RWPE1 (cell line): ENCODE measurements around the gene RPS27.

ENCODE experiments used
- CTCF ChIA-PET: fragments of 350-600 bp; sonication (Branson Sonifier 250); formaldehyde crosslinking; extraction: SDS; loops from one replicate; lab custom pipeline; 2021; lab: Yijun Ruan, JAX
- POLR2A ChIA-PET: fragments of 400-600 bp; formaldehyde crosslinking; extraction: SDS; loops from one replicate; lab custom pipeline; 2020; ENCODE audit warnings: antibody characterized with exemption; ENCODE audit not compliant: low non-redundant PET; lab: Yijun Ruan, JAX
- DNase-seq: peaks from one replicate; pipeline ENCODE4 v3.0.0; 2012; ENCODE audit warnings: low spot score
- H3K27ac ChIP-seq: fragments of 450-650 bp; 2 replicates; pipeline ENCODE4 v1.5.1; 2017
- TF ChIP-seq, protein P1 (sequence below): fragments of 450-650 bp; conservative IDR thresholded peaks from 2 replicates; pipeline ENCODE4 v1.5.1; 2017; ENCODE audit warnings: low read depth, mild to moderate bottlenecking

Gene RPS27

DNA sequence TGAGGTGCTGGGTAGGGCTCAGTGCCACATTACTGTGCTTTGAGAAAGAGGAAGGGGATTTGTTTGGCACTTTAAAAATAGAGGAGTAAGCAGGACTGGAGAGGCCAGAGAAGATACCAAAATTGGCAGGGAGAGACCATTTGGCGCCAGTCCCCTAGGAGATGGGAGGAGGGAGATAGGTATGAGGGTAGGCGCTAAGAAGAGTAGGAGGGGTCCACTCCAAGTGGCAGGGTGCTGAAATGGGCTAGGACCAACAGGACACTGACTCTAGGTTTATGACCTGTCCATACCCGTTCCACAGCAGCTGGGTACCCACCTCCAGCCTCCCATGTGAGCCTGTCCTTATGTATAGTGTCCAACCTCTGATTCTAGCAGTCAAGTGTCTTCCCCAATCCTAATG is 31.1 kb upstream of the RPS27 start:
- no peak for DNase-seq
- TF ChIP-seq, protein P1, sequence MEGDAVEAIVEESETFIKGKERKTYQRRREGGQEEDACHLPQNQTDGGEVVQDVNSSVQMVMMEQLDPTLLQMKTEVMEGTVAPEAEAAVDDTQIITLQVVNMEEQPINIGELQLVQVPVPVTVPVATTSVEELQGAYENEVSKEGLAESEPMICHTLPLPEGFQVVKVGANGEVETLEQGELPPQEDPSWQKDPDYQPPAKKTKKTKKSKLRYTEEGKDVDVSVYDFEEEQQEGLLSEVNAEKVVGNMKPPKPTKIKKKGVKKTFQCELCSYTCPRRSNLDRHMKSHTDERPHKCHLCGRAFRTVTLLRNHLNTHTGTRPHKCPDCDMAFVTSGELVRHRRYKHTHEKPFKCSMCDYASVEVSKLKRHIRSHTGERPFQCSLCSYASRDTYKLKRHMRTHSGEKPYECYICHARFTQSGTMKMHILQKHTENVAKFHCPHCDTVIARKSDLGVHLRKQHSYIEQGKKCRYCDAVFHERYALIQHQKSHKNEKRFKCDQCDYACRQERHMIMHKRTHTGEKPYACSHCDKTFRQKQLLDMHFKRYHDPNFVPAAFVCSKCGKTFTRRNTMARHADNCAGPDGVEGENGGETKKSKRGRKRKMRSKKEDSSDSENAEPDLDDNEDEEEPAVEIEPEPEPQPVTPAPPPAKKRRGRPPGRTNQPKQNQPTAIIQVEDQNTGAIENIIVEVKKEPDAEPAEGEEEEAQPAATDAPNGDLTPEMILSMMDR, result no peak
- ChIA-PET POLR2A (no interaction called here), CTCF (no interaction called here)
- peak overlapping the region; percentile 90 for H3K27ac ChIP-seq

- peak overlapping the region; percentile 90 for H3K27ac ChIP-seq
- no peak for DNase-seq
- CTCF ChIA-PET, result interaction anchor here (0.7 kb wide), 1 partner anchor 344 kb away, joined by 3 read pairs; the partner anchor contains the start of gene S100A14
- TF ChIP-seq, protein P1, result no peak
- POLR2A ChIA-PET, result no interaction called here
Measured at GRCh38 chr1:153960206-153960605, 30.4 kb upstream of the RPS27 start.

GRCh38 chr1:153961421-153961820 is 29.1 kb upstream of the RPS27 start:
- CTCF ChIA-PET, result interaction anchor here (0.6 to 0.7 kb wide), 2 partner anchors 19 to 123 kb away, joined by 4 to 5 read pairs; no protein-coding TSS in a partner anchor
- no peak overlapping the region for H3K27ac ChIP-seq
- TF ChIP-seq, protein P1, result no peak
- DNase-seq, result no peak
- POLR2A ChIA-PET, result no interaction called here

- peak overlapping the region; percentile 98 for H3K27ac ChIP-seq
Measured at GRCh38 chr1:153962088-153963029, 28.2 kb upstream of the RPS27 start.

GRCh38 chr1:153963030-153963849 is 27.3 kb upstream of the RPS27 start, which contains the start of gene SLC39A1:
TSS of gene SLC39A1 (minus strand) at chr1:153963537. CDS start at chr1:153962715, 822 bp downstream.
- TF ChIP-seq, protein P1, result no peak
- ChIA-PET POLR2A (interaction anchor here (0.5 to 1.3 kb wide), 7 partner anchors 23 to 413 kb away, joined by 3 to 10 read pairs (median 4); partner anchors contain the start of genes ILF2 and RAB13), CTCF (interaction anchor here (0.7 to 1.9 kb wide), 2 partner anchors 17 to 143 kb away, joined by 3 to 5 read pairs; partner anchors contain the start of gene DENND4B)
- peak within 1 kb of the TSS; percentile 98 for H3K27ac ChIP-seq
- DNase-seq, result peak; percentile 94

More at GRCh38 chr1:153962088-153963029, 28.2 kb upstream of the RPS27 start:
- ChIA-PET CTCF (interaction anchor here (0.7 to 1.9 kb wide), 4 partner anchors 16 to 142 kb away, joined by 3 to 5 read pairs (median 4); partner anchors contain the start of genes DENND4B and RAB13), POLR2A (interaction anchor here (0.5 to 1.3 kb wide), 2 partner anchors 24 to 261 kb away, joined by 3 to 4 read pairs; partner anchors contain the start of gene RAB13)
- no peak for DNase-seq
- TF ChIP-seq, protein P1, result no peak
